Activated T-cell treated with anti-CD3 and anti-CD28 coated beads for 48 hours (primary cell): Measurements from ENCODE around the gene TSR1.

Experiments
- DNase-seq: peaks from one replicate; pipeline ENCODE4 v3.0.0-alpha.2; 2020; ENCODE audit warnings: low read depth

TSR1 gene

GRCh38 chr17:2336215-2336851 lies at the start of gene TSR1:
TSR1 (minus strand) TSS chr17:2336457; CDS start chr17:2336427, 30 bp downstream.
- DNase-seq: peak; percentile 88

- DNase-seq: no peak
These were observed 49.3 kb upstream of the TSR1 start for GRCh38 chr17:2385240-2386210.

GRCh38 chr17:2384439-2385127 lies 48.3 kb upstream of the TSR1 start:
- DNase-seq: no peak

GRCh38 chr17:2383628-2384167 lies 47.4 kb upstream of the TSR1 start:
- no peak for DNase-seq

GRCh38 chr17:2380950-2381649 lies 44.8 kb upstream of the TSR1 start:
- DNase-seq: no peak

GRCh38 chr17:2380226-2380922 lies 44.1 kb upstream of the TSR1 start:
- no peak for DNase-seq

GRCh38 chr17:2379489-2380225 lies 43.4 kb upstream of the TSR1 start:
- DNase-seq: no peak

GRCh38 chr17:2378905-2379304 lies 42.6 kb upstream of the TSR1 start:
- no peak for DNase-seq

GRCh38 chr17:2377659-2378058 lies 41.4 kb upstream of the TSR1 start:
- DNase-seq: no peak

- no peak for DNase-seq
These were observed 39.9 kb upstream of the TSR1 start for GRCh38 chr17:2376107-2376506.

GRCh38 chr17:2375406-2375805 lies 39.1 kb upstream of the TSR1 start:
- no peak for DNase-seq

- DNase-seq: no peak
These were observed 38.5 kb upstream of the TSR1 start for GRCh38 chr17:2374549-2375285.

GRCh38 chr17:2373179-2373578 lies 36.9 kb upstream of the TSR1 start:
- no peak for DNase-seq

GRCh38 chr17:2372681-2373080 lies 36.4 kb upstream of the TSR1 start:
- DNase-seq: no peak

- DNase-seq: no peak
These were observed 35.9 kb upstream of the TSR1 start for GRCh38 chr17:2372180-2372579.

- no peak for DNase-seq
These were observed 35.2 kb upstream of the TSR1 start for GRCh38 chr17:2371183-2372130.

- DNase-seq: no peak
These were observed 33.9 kb upstream of the TSR1 start for GRCh38 chr17:2370211-2370589.

- DNase-seq: no peak
These were observed 33.4 kb upstream of the TSR1 start for GRCh38 chr17:2369551-2370210.
